K562 (cell line): Measurements from ENCODE around the gene CRAT.

Source experiments
- ATF7 ChIP-seq: fragments of 450-650 bp; IDR thresholded peaks from 2 replicates; pipeline ENCODE4 v1.7.1; 2014; ENCODE audit warnings: mild to moderate bottlenecking, moderate library complexity
- CAMTA2 ChIP-seq: fragments of 250-450 bp; sonication (Bioruptor Pico); conservative IDR thresholded peaks from 2 replicates; pipeline ENCODE4 v1.5.1; 2022
- FIP1L1 ChIP-seq: fragments of 200-400 bp; formaldehyde crosslinking; IDR thresholded peaks from 2 replicates; pipeline ENCODE4 v1.6.1; 2018; ENCODE audit warnings: mild to moderate bottlenecking, low read depth, low read length; ENCODE audit not compliant: poor library complexity, severe bottlenecking
- HMGXB4 ChIP-seq: sonication (generic); formaldehyde crosslinking; IDR thresholded peaks from 2 replicates; pipeline ENCODE4 v1.8.1; 2023; ENCODE audit warnings: mild to moderate bottlenecking, missing genetic modification reagents
- HNRNPL ChIP-seq: fragments of 200-400 bp; formaldehyde crosslinking; IDR thresholded peaks from 2 replicates; pipeline ENCODE4 v1.6.1; 2017; ENCODE audit warnings: low read depth, mild to moderate bottlenecking, low read length
- MAFK ChIP-seq: IDR thresholded peaks from 2 replicates; pipeline ENCODE4 v1.6.1; 2011; ENCODE audit warnings: low read length, improper control_type of control experiment
- RBM34 ChIP-seq: fragments of 200-400 bp; formaldehyde crosslinking; IDR thresholded peaks from 2 replicates; pipeline ENCODE4 v1.6.1; 2018; ENCODE audit warnings: low read length, borderline replicate concordance; ENCODE audit not compliant: insufficient read depth
- ZEB2 ChIP-seq: fragments of 450-650 bp; IDR thresholded peaks from 2 replicates; pipeline ENCODE4 v1.6.1; 2016
- ZFP36 ChIP-seq: fragments of 150-350 bp; IDR thresholded peaks from 2 replicates; pipeline ENCODE4 v1.6.1; 2018; ENCODE audit warnings: low read length, low read depth; ENCODE audit not compliant: partially characterized antibody
- ZNF766 ChIP-seq: fragments of 200-800 bp; sonication (Bioruptor generic); conservative IDR thresholded peaks from 2 replicates; pipeline ENCODE4 v1.6.1; 2016; ENCODE audit warnings: missing genetic modification characterization, missing compliant biosample characterization
- TF ChIP-seq, protein P1 (sequence below), 3 experiments: IDR thresholded peaks in 2 of 3; conservative IDR thresholded peaks in 1 of 3; 2 replicates each; pipeline ENCODE4 v1.5.1; 2011 to 2012; ENCODE audit warnings: low read length in 3 of 3, mild to moderate bottlenecking in 3 of 3, control low read depth in 2 of 3, improper control_type of control experiment in 1 of 3, inconsistent platforms in 1 of 3, low read depth in 1 of 3, mixed read lengths in 1 of 3, moderate library complexity in 1 of 3; ENCODE audit not compliant: insufficient read depth in 2 of 3

GRCh38 chr9:129148463-129149204 is 38.0 kb upstream of the CRAT start:
- TF ChIP-seq, protein P1, sequence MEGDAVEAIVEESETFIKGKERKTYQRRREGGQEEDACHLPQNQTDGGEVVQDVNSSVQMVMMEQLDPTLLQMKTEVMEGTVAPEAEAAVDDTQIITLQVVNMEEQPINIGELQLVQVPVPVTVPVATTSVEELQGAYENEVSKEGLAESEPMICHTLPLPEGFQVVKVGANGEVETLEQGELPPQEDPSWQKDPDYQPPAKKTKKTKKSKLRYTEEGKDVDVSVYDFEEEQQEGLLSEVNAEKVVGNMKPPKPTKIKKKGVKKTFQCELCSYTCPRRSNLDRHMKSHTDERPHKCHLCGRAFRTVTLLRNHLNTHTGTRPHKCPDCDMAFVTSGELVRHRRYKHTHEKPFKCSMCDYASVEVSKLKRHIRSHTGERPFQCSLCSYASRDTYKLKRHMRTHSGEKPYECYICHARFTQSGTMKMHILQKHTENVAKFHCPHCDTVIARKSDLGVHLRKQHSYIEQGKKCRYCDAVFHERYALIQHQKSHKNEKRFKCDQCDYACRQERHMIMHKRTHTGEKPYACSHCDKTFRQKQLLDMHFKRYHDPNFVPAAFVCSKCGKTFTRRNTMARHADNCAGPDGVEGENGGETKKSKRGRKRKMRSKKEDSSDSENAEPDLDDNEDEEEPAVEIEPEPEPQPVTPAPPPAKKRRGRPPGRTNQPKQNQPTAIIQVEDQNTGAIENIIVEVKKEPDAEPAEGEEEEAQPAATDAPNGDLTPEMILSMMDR (IDR thresholded peaks at IDR 0.05 in 2 of 3, conservative IDR thresholded peaks at IDR 0.05 in 1 of 3; ENCODE audit: insufficient read depth in 2 of 3, low read depth in 1 of 3, low read length in 3 of 3): no peak
- TF ChIP-seq FIP1L1: no peak
- TF ChIP-seq CAMTA2 (CRISPR knock-in tag): no peak
- TF ChIP-seq ZFP36: no peak
- no peak for TF ChIP-seq RBM34
- no peak for TF ChIP-seq HNRNPL
- TF ChIP-seq HMGXB4 (CRISPR knock-in tag): no peak
- TF ChIP-seq ZNF766 (CRISPR knock-in tag): no peak
- no peak for TF ChIP-seq ATF7
- TF ChIP-seq ZEB2: no peak
- TF ChIP-seq MAFK: no peak
